ENCODE measurements around the gene RAP1A. TPM values are rescaled to one million over a fixed set of nuclear protein-coding genes. Genes with fewer than 3 reads are reported as not detected.
A peak's percentile ranks its signal among the peaks of the same experiment; 100 is the strongest.

Gene RAP1A
- total RNA-seq, 1 donor: 17.0 TPM

DNA sequence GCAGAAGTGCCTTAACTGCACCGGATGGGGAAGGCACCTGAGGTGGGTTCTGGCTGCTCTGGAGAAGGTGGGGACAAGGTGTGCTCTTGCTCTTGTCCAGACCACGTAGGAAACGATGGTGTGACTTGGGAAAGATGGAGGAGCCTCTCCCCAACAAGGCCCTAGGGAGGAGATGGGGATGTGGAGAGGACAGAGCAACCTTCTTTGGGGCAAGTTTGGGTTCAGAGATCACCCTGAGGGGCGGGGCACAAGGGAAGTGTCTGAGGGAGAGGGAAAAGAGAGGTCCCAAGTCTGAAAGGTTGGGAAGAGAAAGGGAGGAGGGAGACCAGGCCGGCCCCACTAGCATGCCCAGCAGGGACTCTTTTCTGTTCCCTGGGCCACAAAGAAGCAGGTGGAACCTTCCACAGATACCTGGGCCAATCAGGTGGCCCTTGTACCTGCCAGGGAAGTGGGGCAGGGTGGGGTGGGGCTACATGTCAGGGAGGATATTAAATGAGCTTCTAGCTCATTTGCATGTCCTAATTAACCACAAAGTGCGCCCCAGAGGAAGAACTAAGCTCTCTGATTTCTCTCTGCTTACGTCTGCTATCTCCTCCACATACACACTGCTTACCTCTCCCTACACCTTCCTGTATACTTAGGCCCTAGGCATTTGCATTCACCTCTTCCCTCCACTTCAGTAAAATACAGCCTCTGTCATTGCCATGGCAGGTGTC, 103.7 kb downstream of the RAP1A start:
- TF ChIP-seq, protein P1, sequence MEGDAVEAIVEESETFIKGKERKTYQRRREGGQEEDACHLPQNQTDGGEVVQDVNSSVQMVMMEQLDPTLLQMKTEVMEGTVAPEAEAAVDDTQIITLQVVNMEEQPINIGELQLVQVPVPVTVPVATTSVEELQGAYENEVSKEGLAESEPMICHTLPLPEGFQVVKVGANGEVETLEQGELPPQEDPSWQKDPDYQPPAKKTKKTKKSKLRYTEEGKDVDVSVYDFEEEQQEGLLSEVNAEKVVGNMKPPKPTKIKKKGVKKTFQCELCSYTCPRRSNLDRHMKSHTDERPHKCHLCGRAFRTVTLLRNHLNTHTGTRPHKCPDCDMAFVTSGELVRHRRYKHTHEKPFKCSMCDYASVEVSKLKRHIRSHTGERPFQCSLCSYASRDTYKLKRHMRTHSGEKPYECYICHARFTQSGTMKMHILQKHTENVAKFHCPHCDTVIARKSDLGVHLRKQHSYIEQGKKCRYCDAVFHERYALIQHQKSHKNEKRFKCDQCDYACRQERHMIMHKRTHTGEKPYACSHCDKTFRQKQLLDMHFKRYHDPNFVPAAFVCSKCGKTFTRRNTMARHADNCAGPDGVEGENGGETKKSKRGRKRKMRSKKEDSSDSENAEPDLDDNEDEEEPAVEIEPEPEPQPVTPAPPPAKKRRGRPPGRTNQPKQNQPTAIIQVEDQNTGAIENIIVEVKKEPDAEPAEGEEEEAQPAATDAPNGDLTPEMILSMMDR (IDR thresholded peaks at IDR 0.05; ENCODE audit: extremely low read depth, low read depth, low read length): no peak
- no peak overlapping the region for H2AFZ ChIP-seq (ENCODE audit: low read length)
- peaks cover 4% of the 10 kb centered on the region for H3K79me2 ChIP-seq (ENCODE audit: insufficient read depth, low read length)
- peaks cover 13% of the 10 kb centered on the region for H4K20me1 ChIP-seq (ENCODE audit: insufficient read depth, low read length)
- no peaks in the 10 kb centered on the region for H3K27me3 ChIP-seq (ENCODE audit: insufficient read depth, low read length)
- H3K9me3 ChIP-seq (ENCODE audit: low read depth, low read length): no peaks in the 10 kb centered on the region
- H3K27ac ChIP-seq (ENCODE audit: low read depth, low read length): no peak overlapping the region
- H3K4me1 ChIP-seq (ENCODE audit: insufficient read depth, low read length): peaks cover 17% of the 10 kb centered on the region
- peaks cover 4% of the 10 kb centered on the region for H3K36me3 ChIP-seq (ENCODE audit: insufficient read depth, low read length)
- DNase-seq (ENCODE audit: insufficient read length, low spot score, missing footprints): no peak
- no peak overlapping the region for H3K4me2 ChIP-seq (ENCODE audit: insufficient read depth, low read length)
- H3K4me3 ChIP-seq (ENCODE audit: insufficient read depth, low read length): no peak overlapping the region

DNA sequence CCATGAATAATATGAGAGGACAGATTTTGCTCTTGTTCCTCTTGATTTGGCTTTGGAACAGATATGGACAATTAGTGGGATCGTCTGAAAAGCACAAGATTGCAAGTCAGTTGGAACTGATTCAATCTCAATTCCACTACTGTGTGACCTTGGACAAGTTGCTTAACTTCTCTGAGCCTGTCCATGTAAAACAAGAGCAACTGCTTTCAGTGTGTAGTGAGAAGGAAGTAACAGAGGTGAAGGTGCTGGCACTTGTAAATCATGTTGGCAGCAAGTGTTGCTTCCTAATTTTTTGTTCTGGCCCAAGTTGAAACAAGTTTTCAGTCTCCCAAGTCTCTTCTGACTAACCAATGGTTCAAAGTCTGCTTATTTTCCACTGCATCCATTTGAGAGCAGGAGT, 104.3 kb downstream of the RAP1A start:
- Histone ChIP-seq H3K36me3 (ENCODE audit: insufficient read depth, low read length) (peaks cover 6% of the 10 kb centered on the region), H3K4me2 (ENCODE audit: insufficient read depth, low read length) (no peak overlapping the region), H3K27ac (ENCODE audit: low read depth, low read length) (no peak overlapping the region), H3K4me1 (ENCODE audit: insufficient read depth, low read length) (peaks cover 17% of the 10 kb centered on the region), H3K79me2 (ENCODE audit: insufficient read depth, low read length) (peaks cover 4% of the 10 kb centered on the region), H3K27me3 (ENCODE audit: insufficient read depth, low read length) (no peaks in the 10 kb centered on the region), H3K9me3 (ENCODE audit: low read depth, low read length) (no peaks in the 10 kb centered on the region), H4K20me1 (ENCODE audit: insufficient read depth, low read length) (peaks cover 15% of the 10 kb centered on the region), H3K4me3 (ENCODE audit: insufficient read depth, low read length) (no peak overlapping the region), H2AFZ (ENCODE audit: low read length) (no peak overlapping the region)
- TF ChIP-seq, protein P1 (IDR thresholded peaks at IDR 0.05; ENCODE audit: extremely low read depth, low read depth, low read length): no peak
- peak; percentile 81 for DNase-seq (ENCODE audit: insufficient read length, low spot score, missing footprints)

DNA sequence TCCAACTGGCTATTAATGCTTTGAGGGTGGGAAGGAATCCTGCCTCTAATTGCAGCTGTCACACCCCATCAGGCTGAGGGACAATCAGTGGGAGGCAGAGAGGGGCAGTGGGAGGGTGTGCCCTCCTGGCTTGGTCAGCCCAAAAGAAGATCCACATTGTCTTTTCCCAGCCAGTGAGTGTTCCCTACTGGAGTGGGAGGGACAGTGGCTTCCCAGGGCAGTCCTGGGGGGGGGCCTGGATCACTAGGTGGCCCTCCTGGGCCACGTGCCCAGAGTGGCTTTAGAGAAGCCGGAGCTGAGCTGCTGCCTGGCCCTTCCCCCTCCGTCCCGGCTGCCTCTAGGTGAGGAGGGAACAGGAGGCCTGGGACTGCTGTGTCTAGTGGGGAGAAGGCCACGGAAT, 105.6 kb downstream of the RAP1A start:
- H3K79me2 ChIP-seq (ENCODE audit: insufficient read depth, low read length): peaks cover 16% of the 10 kb centered on the region
- no peak overlapping the region for H2AFZ ChIP-seq (ENCODE audit: low read length)
- no peaks in the 10 kb centered on the region for H3K27me3 ChIP-seq (ENCODE audit: insufficient read depth, low read length)
- TF ChIP-seq, protein P1 (IDR thresholded peaks at IDR 0.05; ENCODE audit: extremely low read depth, low read depth, low read length): no peak
- H3K4me1 ChIP-seq (ENCODE audit: insufficient read depth, low read length): peaks cover 18% of the 10 kb centered on the region
- DNase-seq (ENCODE audit: insufficient read length, low spot score, missing footprints): peak; percentile 32
- H4K20me1 ChIP-seq (ENCODE audit: insufficient read depth, low read length): peaks cover 25% of the 10 kb centered on the region
- H3K4me3 ChIP-seq (ENCODE audit: insufficient read depth, low read length): no peak overlapping the region
- no peaks in the 10 kb centered on the region for H3K9me3 ChIP-seq (ENCODE audit: low read depth, low read length)
- no peak overlapping the region for H3K27ac ChIP-seq (ENCODE audit: low read depth, low read length)
- peaks cover 6% of the 10 kb centered on the region for H3K36me3 ChIP-seq (ENCODE audit: insufficient read depth, low read length)
- H3K4me2 ChIP-seq (ENCODE audit: insufficient read depth, low read length): no peak overlapping the region

DNA sequence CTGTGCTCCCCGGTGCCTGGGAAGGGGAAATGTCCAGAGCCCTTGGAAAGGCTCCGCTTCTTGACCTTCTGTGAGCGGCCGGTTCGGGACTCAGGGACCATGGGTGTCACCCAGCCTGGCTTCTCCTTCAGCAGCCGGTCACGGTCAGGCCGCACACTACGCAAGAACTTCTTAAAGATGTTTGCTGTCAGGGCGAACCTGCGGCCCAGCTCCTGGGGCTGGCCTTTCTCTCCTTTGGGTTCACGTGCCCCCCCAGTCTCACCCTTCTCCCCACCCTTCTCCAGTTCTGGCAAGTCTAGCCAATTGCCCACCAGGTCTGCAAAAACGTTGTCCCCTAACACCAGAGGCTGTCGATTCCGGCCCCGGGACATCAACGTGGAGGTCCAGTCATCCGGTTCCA, 107.5 kb downstream of the RAP1A start:
- Histone ChIP-seq H3K27ac (ENCODE audit: low read depth, low read length) (no peak overlapping the region), H3K36me3 (ENCODE audit: insufficient read depth, low read length) (peaks cover 15% of the 10 kb centered on the region), H3K9me3 (ENCODE audit: low read depth, low read length) (no peaks in the 10 kb centered on the region), H3K4me2 (ENCODE audit: insufficient read depth, low read length) (no peak overlapping the region), H4K20me1 (ENCODE audit: insufficient read depth, low read length) (peaks cover 32% of the 10 kb centered on the region), H3K27me3 (ENCODE audit: insufficient read depth, low read length) (no peaks in the 10 kb centered on the region), H2AFZ (ENCODE audit: low read length) (no peak overlapping the region), H3K4me1 (ENCODE audit: insufficient read depth, low read length) (peaks cover 7% of the 10 kb centered on the region), H3K4me3 (ENCODE audit: insufficient read depth, low read length) (no peak overlapping the region), H3K79me2 (ENCODE audit: insufficient read depth, low read length) (peaks cover 29% of the 10 kb centered on the region)
- TF ChIP-seq, protein P1 (IDR thresholded peaks at IDR 0.05; ENCODE audit: extremely low read depth, low read depth, low read length): no peak
- DNase-seq (ENCODE audit: insufficient read length, low spot score, missing footprints): no peak

All from osteoblast (primary cell).